PC-9 (cell line): ENCODE data around the gene PRSS23. TPM values are rescaled to one million over a fixed set of nuclear protein-coding genes. Genes with fewer than 3 reads are reported as not detected.
A peak's percentile ranks its signal among the peaks of the same experiment; 100 is the strongest.

ENCODE experiments used
- BruUV-seq: library from RNA; stranded (reverse); fragments of 400-500 nt; replicated peaks from 2 replicates; lab custom pipeline; 2021; lab: Mats Ljungman, UMichigan
- CTCF ChIA-PET: fragments of 300-600 bp; sonication (Branson Sonifier 250); formaldehyde crosslinking; loops from one replicate; lab custom pipeline; 2022; ENCODE audit warnings: antibody characterized with exemption; lab: Charles Lee
- POLR2A ChIA-PET: fragments of 300-600 bp; sonication (Branson Sonifier 250); formaldehyde crosslinking; loops from one replicate; lab custom pipeline; 2022; ENCODE audit warnings: antibody characterized with exemption; ENCODE audit not compliant: unreplicated experiment; lab: Charles Lee
- DNase-seq, 2 experiments: peaks; one replicate each; pipeline versions ENCODE4 v3.0.0 to v3.0.0-alpha.2; 2015 to 2022; ENCODE audit warnings: mixed read lengths in 1 of 2
- H2AFZ ChIP-seq: fragments of 200-600 bp; sonication (generic); 2 replicates; pipeline ENCODE4 v1.8.1; 2017; ENCODE audit warnings: antibody characterized with exemption
- H3F3A ChIP-seq: fragments of 200-600 bp; sonication (generic); 2 replicates; pipeline ENCODE4 v1.8.1; 2017; ENCODE audit warnings: antibody characterized with exemption, mild to moderate bottlenecking, low read depth; ENCODE audit not compliant: insufficient read depth
- H3K27ac ChIP-seq: fragments of 200-600 bp; sonication (generic); 2 replicates; pipeline ENCODE4 v1.6.1; 2016; ENCODE audit warnings: mixed run types
- H3K27me3 ChIP-seq: fragments of 200-600 bp; sonication (generic); 2 replicates; pipeline ENCODE4 v1.6.1; 2016; ENCODE audit warnings: low read depth, mixed run types; ENCODE audit not compliant: insufficient read depth
- H3K36me3 ChIP-seq: fragments of 200-600 bp; sonication (generic); 2 replicates; pipeline ENCODE4 v1.6.1; 2016; ENCODE audit warnings: low read depth, mixed run types
- H3K4me1 ChIP-seq: fragments of 200-600 bp; sonication (generic); replicated peaks from 2 replicates; pipeline ENCODE4 v1.6.1; 2016; ENCODE audit warnings: mixed run types; ENCODE audit not compliant: insufficient read depth
- H3K4me2 ChIP-seq: fragments of 200-600 bp; sonication (generic); 2 replicates; pipeline ENCODE4 v1.6.1; 2017; ENCODE audit warnings: mixed run types
- H3K4me3 ChIP-seq: fragments of 200-600 bp; sonication (generic); 2 replicates; pipeline ENCODE4 v1.6.1; 2016; ENCODE audit warnings: mixed run types
- H3K79me2 ChIP-seq: fragments of 200-600 bp; sonication (generic); 2 replicates; pipeline ENCODE4 v1.6.1; 2017; ENCODE audit warnings: low read depth, mixed run types
- H3K9me2 ChIP-seq: fragments of 200-600 bp; sonication (generic); 2 replicates; pipeline ENCODE4 v1.8.1; 2017; ENCODE audit warnings: mild to moderate bottlenecking; ENCODE audit not compliant: insufficient read depth
- H3K9me3 ChIP-seq: fragments of 200-600 bp; sonication (generic); 2 replicates; pipeline ENCODE4 v1.8.1; 2016; ENCODE audit warnings: low read depth; ENCODE audit not compliant: insufficient read depth
- H4K20me1 ChIP-seq: fragments of 200-600 bp; sonication (generic); 2 replicates; pipeline ENCODE4 v1.8.1; 2017; ENCODE audit not compliant: insufficient read depth
- EZH2 ChIP-seq: fragments of 200-600 bp; sonication (generic); IDR thresholded peaks from 2 replicates; pipeline ENCODE4 v1.8.0; 2017; ENCODE audit warnings: antibody characterized with exemption, low read depth
- intact Hi-C: fragments of 100-400 bp; cut with micrococcal nuclease; formaldehyde crosslinking; loops from one replicate; pipeline ENCODE4 v1.10.0; 2022; ENCODE audit not compliant: unreplicated experiment
- total RNA-seq: library from RNA; stranded (reverse); gene quantifications from 2 replicates; pipeline ENCODE4 v1.2.3, GENCODE V29; 2021
- TF ChIP-seq, protein P1 (sequence below): fragments of 200-600 bp; sonication (generic); conservative IDR thresholded peaks from 2 replicates; pipeline ENCODE4 v1.6.1; 2017; ENCODE audit warnings: mixed run types, antibody characterized with exemption, mild to moderate bottlenecking, moderate library complexity

The PRSS23 gene
- total RNA-seq, 1 experiment from 2014 or later = 235 TPM

DNA sequence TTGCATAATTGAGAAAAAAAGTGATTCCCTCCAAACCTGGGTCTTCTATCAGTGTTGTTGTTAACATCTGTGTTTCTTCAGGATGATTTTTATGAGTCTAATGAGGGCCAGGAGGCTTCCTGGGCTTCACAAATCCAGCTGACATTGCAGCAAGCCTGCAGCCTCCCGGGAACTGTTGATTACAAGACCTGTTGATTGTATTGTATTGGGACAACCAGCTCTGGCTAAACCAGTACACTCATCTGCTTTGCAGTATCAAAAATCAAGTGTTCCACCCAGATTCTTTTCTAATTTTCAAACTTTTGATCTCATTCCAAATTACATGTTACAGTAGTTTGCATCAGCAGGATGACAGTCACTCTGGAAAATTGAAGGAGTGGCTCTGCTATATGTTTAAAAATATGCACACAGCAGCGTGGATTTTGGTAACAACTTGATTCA lies 16.1 kb upstream of the PRSS23 start:
- no peaks in the 10 kb centered on the region; the same call in 1 of the 2 replicates for H3F3A ChIP-seq
- H3K4me2 ChIP-seq = peak overlapping the region; percentile 9; the same call in 1 of the 2 replicates
- no TSS peak for BruUV-seq
- H4K20me1 ChIP-seq = no peaks in the 10 kb centered on the region
- ChIA-PET POLR2A (interaction anchor here (0.7 kb wide), 1 partner anchor 29 kb away, joined by 5 read pairs; no protein-coding TSS in a partner anchor), CTCF (no interaction called here)
- H3K4me3 ChIP-seq = no peak overlapping the region
- no peaks in the 10 kb centered on the region for H3K27me3 ChIP-seq
- DNase-seq = no peak
- H3K79me2 ChIP-seq = no peaks in the 10 kb centered on the region
- intact Hi-C loops = no loop called here
- H3K9me2 ChIP-seq = no peaks in the 10 kb centered on the region
- no peaks in the 10 kb centered on the region for H3K36me3 ChIP-seq
- H3K9me3 ChIP-seq = 0 out of 2 replicates have a peak, but pooled peaks cover 3% of the 10 kb centered on the region
- TF ChIP-seq EZH2 = no peak
- TF ChIP-seq, protein P1, sequence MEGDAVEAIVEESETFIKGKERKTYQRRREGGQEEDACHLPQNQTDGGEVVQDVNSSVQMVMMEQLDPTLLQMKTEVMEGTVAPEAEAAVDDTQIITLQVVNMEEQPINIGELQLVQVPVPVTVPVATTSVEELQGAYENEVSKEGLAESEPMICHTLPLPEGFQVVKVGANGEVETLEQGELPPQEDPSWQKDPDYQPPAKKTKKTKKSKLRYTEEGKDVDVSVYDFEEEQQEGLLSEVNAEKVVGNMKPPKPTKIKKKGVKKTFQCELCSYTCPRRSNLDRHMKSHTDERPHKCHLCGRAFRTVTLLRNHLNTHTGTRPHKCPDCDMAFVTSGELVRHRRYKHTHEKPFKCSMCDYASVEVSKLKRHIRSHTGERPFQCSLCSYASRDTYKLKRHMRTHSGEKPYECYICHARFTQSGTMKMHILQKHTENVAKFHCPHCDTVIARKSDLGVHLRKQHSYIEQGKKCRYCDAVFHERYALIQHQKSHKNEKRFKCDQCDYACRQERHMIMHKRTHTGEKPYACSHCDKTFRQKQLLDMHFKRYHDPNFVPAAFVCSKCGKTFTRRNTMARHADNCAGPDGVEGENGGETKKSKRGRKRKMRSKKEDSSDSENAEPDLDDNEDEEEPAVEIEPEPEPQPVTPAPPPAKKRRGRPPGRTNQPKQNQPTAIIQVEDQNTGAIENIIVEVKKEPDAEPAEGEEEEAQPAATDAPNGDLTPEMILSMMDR = no peak
- H3K4me1 ChIP-seq = peaks cover 19% of the 10 kb centered on the region
- H3K27ac ChIP-seq = peak overlapping the region; percentile 63
- no peak overlapping the region for H2AFZ ChIP-seq

DNA sequence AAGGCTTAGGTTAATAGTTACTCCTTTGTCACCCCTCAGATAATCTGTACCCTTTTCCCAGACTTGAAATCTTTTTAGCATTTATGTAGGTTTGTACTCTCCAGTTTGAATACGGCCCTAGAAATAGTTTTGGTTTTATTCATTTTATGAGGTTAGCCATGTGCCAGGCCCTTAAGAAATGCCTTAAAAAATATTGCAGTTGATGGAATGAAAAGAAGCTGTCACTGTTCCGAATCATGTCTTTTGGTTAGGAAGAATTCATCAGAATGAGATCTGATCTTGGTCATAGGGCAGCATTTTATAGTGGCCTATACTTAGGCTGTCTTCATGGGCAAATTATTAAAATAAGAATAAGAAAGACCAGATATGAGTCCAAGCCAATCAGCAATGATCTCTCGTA lies 14.8 kb upstream of the PRSS23 start:
- H3K36me3 ChIP-seq = no peaks in the 10 kb centered on the region
- no peaks in the 10 kb centered on the region for H3K79me2 ChIP-seq
- peaks cover 8% of the 10 kb centered on the region for H3F3A ChIP-seq
- BruUV-seq = no TSS peak
- TF ChIP-seq EZH2 = no peak
- TF ChIP-seq, protein P1 = no peak
- H3K9me2 ChIP-seq = no peaks in the 10 kb centered on the region
- H3K27me3 ChIP-seq = no peaks in the 10 kb centered on the region
- no peak overlapping the region for H3K4me2 ChIP-seq
- no peak overlapping the region for H2AFZ ChIP-seq
- H3K4me1 ChIP-seq = peaks cover 32% of the 10 kb centered on the region
- H3K9me3 ChIP-seq = 0 out of 2 replicates have a peak, but pooled peaks cover 3% of the 10 kb centered on the region
- peak in 1 of 2 experiments; percentile 13 for DNase-seq
- ChIA-PET CTCF (no interaction called here), POLR2A (no interaction called here)
- no peaks in the 10 kb centered on the region for H4K20me1 ChIP-seq
- H3K4me3 ChIP-seq = no peak overlapping the region
- no peak overlapping the region for H3K27ac ChIP-seq
- intact Hi-C loops = no loop called here

DNA sequence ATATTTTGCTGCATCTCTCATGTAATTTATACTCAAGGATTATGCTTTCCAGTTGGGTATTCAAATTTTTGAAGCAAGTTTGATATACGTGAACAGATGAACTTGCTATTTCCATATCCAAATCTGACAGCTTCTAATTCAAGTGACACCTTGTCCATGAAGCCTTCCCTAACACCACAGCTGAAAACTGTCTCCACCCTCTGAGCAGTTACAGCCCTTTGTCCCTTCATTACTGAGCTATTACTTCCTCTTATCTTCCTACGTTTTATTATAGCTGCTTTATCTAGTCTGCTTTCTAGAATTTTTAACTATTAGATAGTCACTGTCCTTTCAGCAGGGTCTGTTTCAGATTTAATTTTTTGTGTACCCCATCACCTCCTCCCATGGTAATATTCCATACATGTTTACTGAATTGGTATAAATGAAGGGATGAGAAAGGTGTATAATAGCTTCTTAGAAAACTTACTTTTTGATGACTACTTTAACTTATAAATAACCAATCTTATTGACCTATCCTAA lies 13.3 kb upstream of the PRSS23 start:
- peaks cover 43% of the 10 kb centered on the region for H3K4me1 ChIP-seq
- H3K9me2 ChIP-seq = no peaks in the 10 kb centered on the region
- TF ChIP-seq, protein P1 = no peak
- no peak for TF ChIP-seq EZH2
- no TSS peak for BruUV-seq
- H3K79me2 ChIP-seq = no peaks in the 10 kb centered on the region
- H3K27ac ChIP-seq = no peak overlapping the region
- H2AFZ ChIP-seq = no peak overlapping the region
- H3K27me3 ChIP-seq = no peaks in the 10 kb centered on the region
- CTCF ChIA-PET = no interaction called here
- no peak overlapping the region for H3K4me3 ChIP-seq
- H4K20me1 ChIP-seq = no peaks in the 10 kb centered on the region
- 0 out of 2 replicates have a peak, but pooled peaks cover 3% of the 10 kb centered on the region for H3K9me3 ChIP-seq
- peaks cover 15% of the 10 kb centered on the region for H3F3A ChIP-seq
- POLR2A ChIA-PET = no interaction called here
- intact Hi-C loops = no loop called here
- H3K36me3 ChIP-seq = no peaks in the 10 kb centered on the region
- H3K4me2 ChIP-seq = no peak overlapping the region
- no peak for DNase-seq
